Measurements from ENCODE around the gene ITPKB.
"Not testable (repeated sequence)": the region's sequence is repeated elsewhere in the genome, so short reads cannot be mapped to it uniquely, and the experiment has no call there.

Gene ITPKB

GRCh38 chr1:226779561-226779960 is 40.5 kb upstream of the ITPKB start:
- peak; percentile 23 for FAIRE-seq
- no peak for DNase-seq (ENCODE audit: insufficient read length, low spot score)
- no peak for TF ChIP-seq POLR2AphosphoS5 (IDR thresholded peaks at IDR 0.05; ENCODE audit: low read depth, low read length)
- TF ChIP-seq TAF1 (IDR thresholded peaks at IDR 0.05; ENCODE audit: low read depth, low read length), result no peak
- no peak for TF ChIP-seq SPI1 (IDR thresholded peaks at IDR 0.05; ENCODE audit: low read depth, low read length)
- no peak for TF ChIP-seq PAX5 (IDR thresholded peaks at IDR 0.05; ENCODE audit: insufficient read depth, low read length, severe bottlenecking)
- TF ChIP-seq POLR2A (IDR thresholded peaks at IDR 0.05; ENCODE audit: low read depth, low read length), result no peak
- TF ChIP-seq POU2F2 (IDR thresholded peaks at IDR 0.05; ENCODE audit: low read depth, low read length), result no peak

DNA sequence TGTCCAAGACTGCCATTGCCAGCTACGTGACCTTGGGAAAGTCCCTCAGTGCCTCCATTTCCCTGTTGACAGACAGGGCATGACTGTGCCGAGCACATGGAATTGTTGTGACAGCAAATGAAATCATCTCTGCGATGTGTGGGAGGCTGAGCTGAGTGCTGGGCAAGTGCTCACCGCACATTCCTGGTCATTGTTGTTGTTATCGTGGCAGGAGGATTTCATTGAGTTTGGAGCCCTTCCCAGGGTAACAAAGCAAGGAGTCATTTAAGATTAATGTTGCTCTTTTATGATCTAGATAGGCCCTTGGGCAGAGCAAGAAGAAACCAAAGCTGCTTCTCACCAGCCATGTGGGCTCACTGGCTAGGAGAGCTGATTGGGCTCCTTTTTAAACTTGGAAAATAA is 39.6 kb upstream of the ITPKB start:
- TF ChIP-seq PAX5 (IDR thresholded peaks at IDR 0.05; ENCODE audit: insufficient read depth, low read length, severe bottlenecking) (no peak), POU2F2 (IDR thresholded peaks at IDR 0.05; ENCODE audit: low read depth, low read length) (no peak), SPI1 (IDR thresholded peaks at IDR 0.05; ENCODE audit: low read depth, low read length) (no peak), TAF1 (IDR thresholded peaks at IDR 0.05; ENCODE audit: low read depth, low read length) (no peak), POLR2A (IDR thresholded peaks at IDR 0.05; ENCODE audit: low read depth, low read length) (no peak)
- FAIRE-seq (no peak), DNase-seq (ENCODE audit: insufficient read length, low spot score) (no peak)

- DNase-seq (ENCODE audit: insufficient read length, low spot score) (no peak), FAIRE-seq (no peak)
- TF ChIP-seq POU2F2 (IDR thresholded peaks at IDR 0.05; ENCODE audit: low read depth, low read length), result no peak
- no peak for TF ChIP-seq SPI1 (IDR thresholded peaks at IDR 0.05; ENCODE audit: low read depth, low read length)
- no peak for TF ChIP-seq TAF1 (IDR thresholded peaks at IDR 0.05; ENCODE audit: low read depth, low read length)
Observed at GRCh38 chr1:226776975-226777374, 37.9 kb upstream of the ITPKB start.

DNA sequence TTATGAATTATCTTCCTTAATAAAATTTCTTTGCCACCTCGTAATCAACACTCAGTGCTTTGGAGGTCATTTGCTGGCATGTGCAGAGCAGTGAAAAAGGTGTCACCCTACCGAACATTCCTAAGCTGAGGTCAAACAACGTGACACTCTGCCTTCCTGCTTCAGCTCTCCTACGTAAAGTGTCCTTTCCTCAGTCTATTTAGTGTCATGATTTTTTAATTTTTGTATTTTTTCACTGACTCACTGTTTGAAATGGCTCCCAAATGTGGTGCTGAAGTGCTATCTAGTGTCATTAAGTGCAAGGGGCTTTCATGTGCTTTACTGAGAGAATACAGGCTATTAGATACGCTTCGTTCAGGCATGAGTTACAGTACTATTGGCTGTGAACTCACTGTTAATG is 37.0 kb upstream of the ITPKB start:
- FAIRE-seq, result peak; percentile 26

DNA sequence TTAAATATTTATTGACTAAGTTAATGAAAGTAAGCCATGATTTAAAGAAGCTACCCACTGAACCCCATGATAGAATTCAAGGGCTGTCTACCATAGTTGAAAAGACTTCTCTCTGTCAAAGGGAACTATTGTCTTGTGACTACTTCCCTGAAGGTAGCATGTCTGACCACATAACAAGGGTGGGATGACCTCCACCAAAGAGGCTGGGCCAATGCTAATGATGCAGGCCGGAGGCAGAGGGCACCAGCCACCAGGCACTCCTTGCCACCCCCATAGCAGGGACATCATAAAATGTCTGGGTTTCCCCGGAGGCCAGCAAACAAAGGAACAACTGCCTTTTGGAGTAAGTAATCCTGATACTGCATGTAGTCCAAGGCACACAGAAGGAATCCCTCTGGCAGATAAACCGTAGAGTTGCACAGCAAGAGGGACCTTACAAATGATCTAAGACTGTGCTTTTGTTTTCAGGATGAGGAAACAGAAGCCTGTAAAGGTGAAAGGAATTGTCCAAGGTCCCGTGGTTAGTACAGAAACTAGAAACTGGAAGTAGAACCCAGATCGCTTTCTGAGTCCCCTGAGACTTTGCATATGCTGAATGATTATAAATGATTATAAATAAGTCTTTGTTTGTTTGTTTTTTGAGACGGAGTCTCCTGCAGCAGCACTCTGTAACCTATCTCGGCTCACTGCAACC is 33.5 kb upstream of the ITPKB start:
- FAIRE-seq (peak; percentile 20), DNase-seq (ENCODE audit: insufficient read length, low spot score) (no peak)
- 0 out of 2 replicates have a peak, but pooled peaks have one; percentile 6 for TF ChIP-seq SPI1 (IDR thresholded peaks at IDR 0.05; ENCODE audit: low read depth, low read length)
- TF ChIP-seq POLR2A (IDR thresholded peaks at IDR 0.05; ENCODE audit: low read depth, low read length), result no peak

More for the DNA sequence above, 37.0 kb upstream of the ITPKB start:
- no peak for DNase-seq (ENCODE audit: insufficient read length, low spot score)
- no peak for TF ChIP-seq PAX5 (IDR thresholded peaks at IDR 0.05; ENCODE audit: insufficient read depth, low read length, severe bottlenecking)

DNA sequence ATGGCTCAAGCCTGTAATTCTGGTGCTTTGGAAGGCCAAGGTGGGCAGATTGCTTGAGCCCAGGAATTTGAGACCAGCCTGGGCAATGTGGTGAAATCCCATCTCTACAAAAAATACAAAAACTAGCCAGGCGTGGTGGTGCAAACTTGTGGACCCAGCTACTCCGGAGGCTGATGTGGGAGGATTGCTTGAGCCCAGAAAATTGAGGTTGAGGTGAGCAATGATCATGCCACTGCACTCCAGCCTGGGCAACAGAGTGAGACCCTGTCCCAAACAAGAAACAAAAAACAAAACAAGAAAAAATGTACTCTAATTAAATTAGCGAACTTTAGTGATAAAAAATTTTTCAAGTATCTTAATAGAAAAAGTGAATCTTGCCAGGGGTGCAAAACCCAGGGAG is 28.1 kb upstream of the ITPKB start:
- FAIRE-seq; DNase-seq (ENCODE audit: insufficient read length, low spot score): not testable (repeated sequence)

- FAIRE-seq (no peak), DNase-seq (ENCODE audit: insufficient read length, low spot score) (no peak)
- TF ChIP-seq POLR2A (IDR thresholded peaks at IDR 0.05; ENCODE audit: low read depth, low read length) (no peak), TAF1 (IDR thresholded peaks at IDR 0.05; ENCODE audit: low read depth, low read length) (no peak), POLR2AphosphoS5 (IDR thresholded peaks at IDR 0.05; ENCODE audit: low read depth, low read length) (no peak), SPI1 (IDR thresholded peaks at IDR 0.05; ENCODE audit: low read depth, low read length) (no peak), PAX5 (IDR thresholded peaks at IDR 0.05; ENCODE audit: insufficient read depth, low read length, severe bottlenecking) (no peak), POU2F2 (IDR thresholded peaks at IDR 0.05; ENCODE audit: low read depth, low read length) (no peak)
Observed at GRCh38 chr1:226766565-226766964, 27.5 kb upstream of the ITPKB start.

- DNase-seq (ENCODE audit: insufficient read length, low spot score) (no peak), FAIRE-seq (peak; percentile 84)
- peak; percentile 74 for TF ChIP-seq SPI1 (IDR thresholded peaks at IDR 0.05; ENCODE audit: low read depth, low read length)
- TF ChIP-seq POLR2A (IDR thresholded peaks at IDR 0.05; ENCODE audit: low read depth, low read length), result no peak
Observed at GRCh38 chr1:226764533-226764932, 25.5 kb upstream of the ITPKB start.

DNA sequence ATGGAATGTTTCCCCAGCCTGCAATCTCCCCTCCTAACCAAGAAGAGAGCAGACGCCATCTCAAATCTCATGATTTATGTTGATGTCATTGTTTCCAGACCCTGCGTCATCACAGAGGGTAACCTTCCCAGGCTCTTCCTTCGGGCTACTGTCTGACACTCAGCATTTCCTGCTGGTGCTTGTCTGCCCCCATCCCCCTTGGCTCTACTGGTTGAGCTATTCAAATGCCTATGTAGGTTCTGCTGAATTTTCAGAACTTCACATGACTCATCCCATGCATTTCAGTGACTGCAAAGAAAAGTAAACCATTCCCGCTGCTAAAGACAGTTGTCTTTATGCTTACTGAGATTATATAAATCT is 24.8 kb upstream of the ITPKB start:
- FAIRE-seq (peak; percentile 57), DNase-seq (ENCODE audit: insufficient read length, low spot score) (no peak)
- TF ChIP-seq POU2F2 (IDR thresholded peaks at IDR 0.05; ENCODE audit: low read depth, low read length) (no peak), SPI1 (IDR thresholded peaks at IDR 0.05; ENCODE audit: low read depth, low read length) (no peak), PAX5 (IDR thresholded peaks at IDR 0.05; ENCODE audit: insufficient read depth, low read length, severe bottlenecking) (no peak), POLR2A (IDR thresholded peaks at IDR 0.05; ENCODE audit: low read depth, low read length) (no peak), POLR2AphosphoS5 (IDR thresholded peaks at IDR 0.05; ENCODE audit: low read depth, low read length) (no peak)

DNA sequence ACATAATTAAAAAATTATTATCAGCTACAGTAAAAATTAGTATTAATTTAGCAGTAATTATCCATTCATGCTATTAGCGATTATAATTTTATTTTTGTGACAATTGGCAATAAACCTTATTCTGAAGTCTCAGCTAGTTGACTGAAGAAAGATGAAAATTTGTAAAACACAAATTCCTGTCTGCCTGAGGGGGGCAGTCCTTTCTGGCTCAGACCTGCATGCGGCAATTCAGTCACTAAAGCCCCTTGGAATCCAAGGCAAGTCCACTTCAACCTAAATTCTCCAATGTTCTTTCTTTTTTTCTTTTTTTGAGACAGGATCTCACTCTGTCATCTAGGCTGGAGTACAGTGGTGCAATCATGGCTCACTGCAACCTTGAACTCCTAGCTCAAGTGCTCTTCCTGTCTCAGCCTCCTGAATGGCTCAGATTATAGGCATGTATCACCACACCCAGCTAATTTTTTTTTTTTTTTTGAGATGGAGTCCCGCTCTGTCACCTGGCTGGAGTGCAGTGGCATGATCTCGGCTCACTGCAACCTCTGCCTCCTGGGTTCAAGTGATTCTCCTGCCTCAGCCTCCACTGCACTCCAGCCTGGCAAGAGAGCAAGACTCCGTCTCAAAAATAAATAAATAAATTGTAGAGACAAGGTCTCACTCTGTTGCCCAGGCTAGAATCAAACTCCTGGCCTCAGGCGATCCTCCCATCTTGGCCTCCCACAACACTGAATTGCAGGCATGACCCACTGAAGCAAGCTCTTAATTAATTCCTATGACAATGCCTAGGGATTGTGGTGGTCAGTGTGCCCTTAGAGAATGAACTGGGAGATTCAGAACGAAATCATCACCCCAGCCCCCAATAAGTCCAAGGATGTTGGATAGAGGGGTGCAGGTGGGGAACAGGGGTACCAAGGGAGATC is 24.2 kb upstream of the ITPKB start:
- no peak for DNase-seq (ENCODE audit: insufficient read length, low spot score)
- FAIRE-seq, result no peak
- no peak for TF ChIP-seq POU2F2 (IDR thresholded peaks at IDR 0.05; ENCODE audit: low read depth, low read length)
- TF ChIP-seq SPI1 (IDR thresholded peaks at IDR 0.05; ENCODE audit: low read depth, low read length), result no peak
- TF ChIP-seq POLR2AphosphoS5 (IDR thresholded peaks at IDR 0.05; ENCODE audit: low read depth, low read length), result no peak
- no peak for TF ChIP-seq POLR2A (IDR thresholded peaks at IDR 0.05; ENCODE audit: low read depth, low read length)
- no peak for TF ChIP-seq TAF1 (IDR thresholded peaks at IDR 0.05; ENCODE audit: low read depth, low read length)
- no peak for TF ChIP-seq PAX5 (IDR thresholded peaks at IDR 0.05; ENCODE audit: insufficient read depth, low read length, severe bottlenecking)

All from GM12891 (cell line).